RKO (cell line): ENCODE data around the gene QRFP.

Experiments used
- DNase-seq: peaks from one replicate; pipeline ENCODE4 v3.0.0-alpha.2; 2016; ENCODE audit warnings: low spot score

The QRFP gene

DNA sequence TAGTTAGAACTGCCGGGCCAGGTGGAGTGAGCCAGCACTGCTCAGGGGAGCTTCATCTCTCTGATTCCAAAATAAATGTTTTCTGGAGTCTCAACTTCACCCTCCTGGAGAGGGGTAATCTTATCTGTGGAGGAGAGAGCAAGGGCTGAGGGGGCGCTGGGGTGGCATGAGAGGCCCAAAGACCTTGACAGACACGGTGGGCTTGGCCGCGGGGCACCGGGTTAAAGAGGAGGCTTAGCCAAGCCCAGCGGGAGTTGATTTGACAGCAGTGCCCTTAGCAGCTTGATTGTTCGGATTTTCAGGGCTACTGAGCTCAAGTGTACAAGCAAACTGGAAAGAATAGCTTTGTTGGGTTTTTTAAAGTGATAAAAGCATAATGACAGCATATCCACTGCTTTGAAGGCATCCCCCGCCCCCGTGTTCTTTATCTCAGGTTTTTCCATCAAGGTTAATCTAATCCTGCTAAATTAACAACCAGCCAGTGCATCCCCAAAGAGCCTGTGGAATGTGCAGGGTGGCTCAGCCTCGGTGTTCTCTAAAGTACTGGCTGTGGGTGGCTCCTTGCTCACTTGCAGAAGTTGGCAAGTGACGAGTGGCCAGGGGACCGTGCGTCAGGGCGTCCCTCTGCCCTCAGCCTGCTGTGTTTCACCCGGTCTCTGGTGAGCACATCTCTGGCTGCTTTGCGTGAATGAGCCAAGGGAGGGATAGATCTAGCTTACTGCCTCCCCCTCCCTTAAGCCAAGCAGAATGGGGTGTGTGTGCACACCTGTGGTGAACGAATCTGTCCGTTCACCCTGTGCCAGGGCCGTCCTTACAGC is 5.5 kb downstream of the QRFP start:
- no peak for DNase-seq

DNA sequence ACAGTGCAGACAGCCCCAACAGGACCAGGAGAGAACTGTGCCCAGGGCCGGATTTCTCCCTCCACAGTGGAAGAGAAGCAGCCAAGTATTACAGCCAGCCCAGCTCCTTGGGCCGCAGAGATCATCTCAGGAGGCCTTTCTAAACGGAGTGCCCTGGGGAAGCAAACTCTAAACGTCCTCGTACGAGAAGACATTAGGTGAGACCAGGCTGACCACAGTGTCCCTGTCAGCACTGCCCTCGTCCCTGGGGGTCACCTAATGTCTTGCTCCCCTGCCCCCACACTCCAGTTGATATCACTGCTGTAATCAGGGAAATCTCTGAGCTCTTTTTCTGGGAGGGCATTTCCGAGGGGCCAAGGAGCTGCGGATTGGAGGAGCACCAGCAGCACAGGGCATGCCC is 6.5 kb downstream of the QRFP start:
- no peak for DNase-seq

DNA sequence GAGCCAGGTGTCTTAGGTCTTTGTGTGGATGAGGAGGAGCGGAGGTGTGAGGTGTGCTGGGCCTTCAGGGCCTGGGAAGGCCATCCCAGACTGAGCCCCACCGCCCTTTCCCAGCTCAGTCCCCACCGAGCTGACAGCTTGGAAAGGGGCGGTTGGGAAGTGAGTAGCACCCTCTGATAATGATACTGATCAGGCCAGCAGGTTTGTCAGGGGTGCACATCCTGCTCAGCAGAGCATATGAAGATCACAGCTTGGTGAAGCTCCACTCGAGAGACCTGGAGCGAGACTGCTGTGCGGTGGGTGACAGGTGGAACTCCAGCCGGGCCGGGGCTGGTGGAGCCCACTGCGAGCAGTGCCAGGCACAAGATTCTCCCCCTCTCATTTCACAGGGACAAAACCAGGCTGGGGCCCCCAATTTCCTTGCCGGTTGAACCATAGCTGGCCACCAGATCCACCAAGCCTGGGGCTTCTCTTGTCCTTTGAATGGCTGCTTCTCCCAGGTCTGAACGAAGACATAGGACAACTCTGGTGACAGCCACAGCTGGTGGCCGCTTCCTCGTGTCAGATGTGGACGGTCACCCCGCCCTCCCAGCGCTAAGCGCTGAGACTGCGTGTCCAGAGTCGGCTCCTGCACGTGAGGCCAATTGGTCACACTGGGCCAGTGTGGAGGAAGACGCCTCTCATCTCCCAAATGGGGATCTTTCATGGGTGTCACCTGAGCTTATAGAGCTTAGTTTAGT is 8.3 kb downstream of the QRFP start:
- DNase-seq: no peak

DNA sequence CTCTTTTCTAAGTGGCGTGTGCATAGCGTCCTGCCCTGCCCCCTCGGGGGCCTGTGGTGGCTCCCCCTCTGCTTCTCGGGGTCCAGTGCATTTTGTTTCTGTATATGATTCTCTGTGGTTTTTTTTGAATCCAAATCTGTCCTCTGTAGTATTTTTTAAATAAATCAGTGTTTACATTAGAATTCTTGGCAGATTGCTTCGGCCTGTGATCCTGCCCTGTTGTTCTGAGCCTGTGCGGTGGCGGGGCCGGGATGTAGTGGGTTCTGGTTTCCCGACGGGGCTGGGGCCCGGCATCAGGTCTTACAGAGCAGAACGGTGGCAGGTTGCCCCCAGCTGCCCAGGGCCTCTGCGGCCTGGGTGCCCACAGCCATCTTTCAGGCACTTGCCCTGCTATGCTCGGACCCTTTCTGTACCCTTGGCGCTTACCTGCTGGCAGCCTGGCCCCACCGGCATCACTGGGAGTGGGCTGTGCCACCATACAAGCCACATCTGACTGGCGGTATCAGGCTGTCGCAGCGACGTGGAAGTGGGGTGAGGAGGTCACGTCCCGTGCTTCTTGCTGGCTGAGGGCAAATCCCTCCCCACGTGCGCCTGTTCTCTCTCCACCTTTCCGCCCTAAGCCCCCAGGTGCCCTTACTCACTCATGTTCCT is 9.0 kb downstream of the QRFP start:
- no peak for DNase-seq

DNA sequence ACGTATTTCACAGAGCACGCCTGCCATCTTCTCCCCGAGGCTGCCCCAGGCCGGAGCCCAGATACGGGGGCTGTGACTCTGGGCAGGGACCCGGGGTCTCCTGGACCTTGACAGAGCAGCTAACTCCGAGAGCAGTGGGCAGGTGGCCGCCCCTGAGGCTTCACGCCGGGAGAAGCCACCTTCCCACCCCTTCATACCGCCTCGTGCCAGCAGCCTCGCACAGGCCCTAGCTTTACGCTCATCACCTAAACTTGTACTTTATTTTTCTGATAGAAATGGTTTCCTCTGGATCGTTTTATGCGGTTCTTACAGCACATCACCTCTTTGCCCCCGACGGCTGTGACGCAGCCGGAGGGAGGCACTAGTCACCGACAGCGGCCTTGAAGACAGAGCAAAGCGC is 9.6 kb downstream of the QRFP start:
- DNase-seq: no peak

DNA sequence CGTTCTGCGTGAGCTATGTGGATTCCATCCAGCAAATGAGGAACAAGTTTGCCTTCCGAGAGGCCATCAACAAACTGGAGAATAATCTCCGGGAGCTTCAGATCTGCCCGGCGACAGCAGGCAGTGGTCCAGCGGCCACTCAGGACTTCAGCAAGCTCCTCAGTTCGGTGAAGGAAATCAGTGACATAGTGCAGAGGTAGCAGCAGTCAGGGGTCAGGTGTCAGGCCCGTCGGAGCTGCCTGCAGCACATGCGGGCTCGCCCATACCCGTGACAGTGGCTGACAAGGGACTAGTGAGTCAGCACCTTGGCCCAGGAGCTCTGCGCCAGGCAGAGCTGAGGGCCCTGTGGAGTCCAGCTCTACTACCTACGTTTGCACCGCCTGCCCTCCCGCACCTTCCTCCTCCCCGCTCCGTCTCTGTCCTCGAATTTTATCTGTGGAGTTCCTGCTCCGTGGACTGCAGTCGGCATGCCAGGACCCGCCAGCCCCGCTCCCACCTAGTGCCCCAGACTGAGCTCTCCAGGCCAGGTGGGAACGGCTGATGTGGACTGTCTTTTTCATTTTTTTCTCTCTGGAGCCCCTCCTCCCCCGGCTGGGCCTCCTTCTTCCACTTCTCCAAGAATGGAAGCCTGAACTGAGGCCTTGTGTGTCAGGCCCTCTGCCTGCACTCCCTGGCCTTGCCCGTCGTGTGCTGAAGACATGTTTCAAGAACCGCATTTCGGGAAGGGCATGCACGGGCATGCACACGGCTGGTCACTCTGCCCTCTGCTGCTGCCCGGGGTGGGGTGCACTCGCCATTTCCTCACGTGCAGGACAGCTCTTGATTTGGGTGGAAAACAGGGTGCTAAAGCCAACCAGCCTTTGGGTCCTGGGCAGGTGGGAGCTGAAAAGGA is 10.9 kb downstream of the QRFP start:
- DNase-seq: no peak

DNA sequence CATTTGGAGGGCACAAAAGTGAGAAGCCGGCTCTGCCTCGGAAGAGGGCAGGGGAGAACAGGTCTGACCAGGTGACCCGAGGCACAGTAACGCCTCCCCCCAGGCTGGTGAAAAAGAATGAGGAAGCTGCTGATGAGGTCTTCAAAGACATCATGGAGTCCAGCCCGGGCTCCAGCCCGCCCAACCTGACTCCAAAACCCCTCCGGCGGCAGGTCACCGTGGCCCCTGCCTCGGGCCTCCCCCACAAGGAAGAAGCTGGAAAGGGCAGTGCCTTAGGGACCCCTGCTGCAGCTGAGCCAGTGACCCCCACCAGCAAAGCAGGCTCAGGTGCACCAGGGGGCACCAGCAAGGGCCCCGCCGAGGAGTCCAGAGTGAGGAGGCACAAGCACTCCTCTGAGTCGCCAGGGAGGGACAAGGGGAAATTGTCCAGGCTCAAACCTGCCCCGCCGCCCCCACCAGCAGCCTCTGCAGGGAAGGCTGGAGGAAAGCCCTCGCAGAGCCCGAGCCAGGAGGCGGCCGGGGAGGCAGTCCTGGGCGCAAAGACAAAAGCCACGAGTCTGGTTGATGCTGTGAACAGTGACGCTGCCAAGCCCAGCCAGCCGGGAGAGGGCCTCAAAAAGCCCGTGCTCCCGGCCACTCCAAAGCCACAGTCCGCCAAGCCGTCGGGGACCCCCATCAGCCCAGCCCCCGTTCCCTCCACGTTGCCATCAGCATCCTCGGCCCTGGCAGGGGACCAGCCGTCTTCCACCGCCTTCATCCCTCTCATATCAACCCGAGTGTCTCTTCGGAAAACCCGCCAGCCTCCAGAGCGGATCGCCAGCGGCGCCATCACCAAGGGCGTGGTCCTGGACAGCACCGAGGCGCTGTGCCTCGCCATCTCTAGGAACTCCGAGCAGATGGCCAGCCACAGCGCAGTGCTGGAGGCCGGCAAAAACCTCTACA is 11.8 kb downstream of the QRFP start:
- DNase-seq: no peak

DNA sequence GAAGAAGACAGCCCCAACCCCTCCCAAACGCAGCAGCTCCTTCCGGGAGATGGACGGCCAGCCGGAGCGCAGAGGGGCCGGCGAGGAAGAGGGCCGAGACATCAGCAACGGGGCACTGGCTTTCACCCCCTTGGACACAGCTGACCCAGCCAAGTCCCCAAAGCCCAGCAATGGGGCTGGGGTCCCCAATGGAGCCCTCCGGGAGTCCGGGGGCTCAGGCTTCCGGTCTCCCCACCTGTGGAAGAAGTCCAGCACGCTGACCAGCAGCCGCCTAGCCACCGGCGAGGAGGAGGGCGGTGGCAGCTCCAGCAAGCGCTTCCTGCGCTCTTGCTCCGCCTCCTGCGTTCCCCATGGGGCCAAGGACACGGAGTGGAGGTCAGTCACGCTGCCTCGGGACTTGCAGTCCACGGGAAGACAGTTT is 12.5 kb downstream of the QRFP start:
- no peak for DNase-seq

DNA sequence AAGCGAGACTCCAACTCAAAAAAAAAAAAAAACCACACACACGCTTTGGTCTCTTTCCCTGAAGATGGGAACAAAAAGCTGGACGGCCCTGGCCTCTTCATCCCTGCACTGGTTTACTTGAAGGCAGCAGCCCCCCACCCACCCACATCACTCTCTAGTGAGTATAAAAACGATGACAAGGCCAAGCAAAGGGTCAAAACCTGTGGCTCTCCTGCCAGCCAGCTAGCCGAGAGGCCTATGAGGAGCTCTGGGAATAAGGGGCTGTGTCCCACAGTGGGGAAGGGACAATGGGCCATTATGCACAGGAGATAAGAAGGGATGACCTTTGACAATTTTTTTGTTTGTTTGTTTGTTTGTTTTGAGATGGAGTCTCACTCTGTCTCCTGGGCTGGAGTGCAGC is 13.1 kb downstream of the QRFP start:
- DNase-seq: no peak

DNA sequence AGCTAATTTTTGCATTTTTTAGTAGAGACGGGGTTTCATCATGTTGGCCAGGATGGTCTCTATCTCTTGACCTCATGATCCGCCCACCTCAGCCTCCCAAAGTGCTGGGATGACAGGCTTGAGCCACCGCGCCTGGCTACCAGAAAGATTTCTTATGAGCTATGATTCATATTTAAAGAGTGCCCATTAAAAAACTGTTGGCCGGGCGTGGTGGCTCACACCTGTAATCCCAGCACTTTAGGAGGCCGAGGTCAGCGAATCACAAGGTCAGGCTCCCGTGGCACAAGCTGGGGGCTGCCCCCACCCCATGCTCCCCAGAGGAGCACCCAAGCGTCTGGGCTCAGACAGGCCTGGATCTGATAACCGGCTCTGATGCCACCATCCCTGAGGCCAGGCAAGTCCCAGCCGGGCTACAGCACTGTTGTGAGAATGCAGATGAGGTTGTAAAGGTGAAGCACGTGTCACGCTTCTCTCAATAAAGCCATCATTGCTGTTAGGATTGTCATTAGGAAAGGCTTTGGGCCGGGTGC is 13.9 kb downstream of the QRFP start:
- DNase-seq: no peak

DNA sequence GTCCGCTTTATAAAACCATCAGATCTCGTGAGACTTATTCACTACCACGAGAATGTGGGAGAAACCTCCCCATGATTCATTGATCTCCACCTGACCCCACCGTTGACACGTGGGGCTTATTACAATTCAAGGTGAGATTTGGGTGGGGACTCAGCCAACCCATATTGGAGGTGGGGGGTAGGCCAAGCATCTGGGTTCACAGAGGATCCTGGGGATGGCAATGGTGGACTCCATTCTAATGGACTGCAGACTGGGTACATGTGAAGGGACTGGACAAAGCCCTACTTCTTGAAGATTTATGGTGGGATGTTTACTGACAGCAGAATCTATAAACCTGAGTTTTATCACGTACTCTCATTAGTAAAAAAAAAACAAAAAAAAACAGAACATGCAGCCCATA is 15.1 kb downstream of the QRFP start:
- DNase-seq: no peak

DNA sequence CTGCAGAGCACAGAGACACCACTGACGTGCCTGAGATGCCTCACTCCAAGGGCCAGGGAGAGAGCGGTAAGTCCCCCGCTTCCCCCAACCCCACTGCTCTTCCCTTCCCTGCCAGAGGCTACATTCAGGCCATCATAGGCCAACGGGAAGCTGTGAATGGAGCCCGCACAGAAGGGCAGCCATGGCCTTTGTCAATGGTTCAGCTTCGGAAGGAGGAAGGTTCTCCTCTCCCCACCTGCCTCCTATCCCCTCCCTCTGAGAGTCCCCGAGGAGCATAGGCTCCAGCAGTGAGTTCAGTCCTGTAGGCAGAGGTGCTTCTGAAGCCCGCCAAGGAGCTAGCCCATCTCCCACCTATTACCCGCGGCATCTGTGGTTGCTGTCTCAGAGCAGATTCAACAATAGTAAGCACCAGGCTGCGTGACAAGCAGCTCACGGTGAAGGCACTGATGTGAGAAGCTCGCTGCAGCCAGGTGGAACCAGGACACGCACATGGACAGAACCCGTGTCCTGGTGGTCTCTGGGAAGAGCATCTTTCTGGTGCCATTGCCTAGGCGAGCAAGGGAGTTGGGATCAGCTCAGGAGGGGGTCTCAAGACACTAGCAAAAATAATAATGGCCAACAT is 15.9 kb downstream of the QRFP start:
- no peak for DNase-seq

DNA sequence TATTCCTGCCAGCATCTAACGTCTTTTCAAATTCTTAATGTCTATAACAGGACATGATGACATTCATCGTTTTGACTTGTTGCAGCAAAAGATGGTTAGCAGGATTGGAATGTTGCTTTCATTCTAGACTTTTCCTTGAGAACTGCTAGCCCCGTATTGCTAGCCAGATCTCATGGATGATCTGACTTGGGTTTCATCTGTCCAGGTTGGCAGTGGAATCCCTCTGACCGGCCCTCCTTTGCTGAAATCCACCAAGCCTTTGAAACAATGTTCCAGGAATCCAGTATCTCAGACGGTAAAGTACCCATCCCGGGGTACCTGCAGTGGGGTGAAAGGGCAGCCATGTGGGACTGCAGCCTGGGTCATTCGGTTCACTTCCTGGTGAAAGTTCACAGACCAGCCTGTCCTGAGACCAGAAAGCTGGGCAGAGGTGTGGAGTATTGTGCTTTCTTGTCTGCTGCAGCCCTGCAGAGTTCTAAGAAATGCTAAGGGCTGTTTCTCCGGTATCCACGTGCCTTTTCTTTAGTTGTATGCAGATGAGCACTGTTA is 16.7 kb downstream of the QRFP start:
- no peak for DNase-seq

DNA sequence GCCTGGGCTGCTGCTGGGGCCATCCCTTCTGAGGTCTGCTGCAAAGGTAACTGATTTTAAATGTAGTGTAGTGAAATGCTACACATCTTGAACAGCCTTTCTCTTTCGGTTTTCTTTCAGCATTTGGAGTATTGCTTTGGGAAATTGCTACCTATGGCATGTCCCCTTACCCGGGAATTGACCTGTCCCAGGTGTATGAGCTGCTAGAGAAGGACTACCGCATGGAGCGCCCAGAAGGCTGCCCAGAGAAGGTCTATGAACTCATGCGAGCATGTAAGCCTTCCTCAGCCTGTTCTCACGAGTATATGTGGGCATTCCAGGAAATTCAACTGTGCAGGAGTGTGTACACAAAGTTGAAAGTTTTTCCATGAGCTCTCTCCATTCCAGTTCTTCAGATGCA is 18.3 kb downstream of the QRFP start:
- DNase-seq: no peak

DNA sequence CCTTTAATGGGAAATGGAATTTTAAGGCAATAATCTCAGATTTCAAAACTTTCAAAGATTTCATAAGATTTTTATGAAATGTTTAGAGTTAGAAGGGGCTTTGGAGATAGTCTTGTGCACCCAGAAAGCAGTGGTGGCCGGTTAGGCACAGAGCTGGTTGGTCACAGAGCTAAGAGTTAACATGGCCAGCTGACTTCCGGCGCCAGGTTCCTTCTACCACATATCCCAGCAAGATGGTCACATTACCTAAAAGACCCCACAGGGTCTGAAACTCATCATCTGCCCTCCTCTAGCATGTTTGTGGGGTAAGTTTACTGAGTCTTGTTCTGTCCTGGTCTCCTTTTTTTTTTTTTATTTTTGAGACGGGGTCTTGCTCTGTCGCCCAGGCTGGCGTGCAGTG is 19.3 kb downstream of the QRFP start:
- DNase-seq: no peak

DNA sequence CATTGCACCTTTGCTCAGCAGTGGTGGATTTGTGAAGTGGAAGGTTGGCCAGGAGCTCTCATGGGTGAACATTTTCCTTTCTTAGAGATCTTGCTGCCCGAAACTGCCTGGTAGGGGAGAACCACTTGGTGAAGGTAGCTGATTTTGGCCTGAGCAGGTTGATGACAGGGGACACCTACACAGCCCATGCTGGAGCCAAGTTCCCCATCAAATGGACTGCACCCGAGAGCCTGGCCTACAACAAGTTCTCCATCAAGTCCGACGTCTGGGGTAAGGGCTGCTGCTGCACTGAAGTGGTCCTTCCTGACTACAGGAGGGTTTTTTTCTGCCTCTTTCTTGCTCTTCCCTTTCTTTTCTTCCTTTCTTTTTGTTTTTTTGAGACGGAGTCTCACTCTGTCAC is 21.8 kb downstream of the QRFP start:
- no peak for DNase-seq

DNA sequence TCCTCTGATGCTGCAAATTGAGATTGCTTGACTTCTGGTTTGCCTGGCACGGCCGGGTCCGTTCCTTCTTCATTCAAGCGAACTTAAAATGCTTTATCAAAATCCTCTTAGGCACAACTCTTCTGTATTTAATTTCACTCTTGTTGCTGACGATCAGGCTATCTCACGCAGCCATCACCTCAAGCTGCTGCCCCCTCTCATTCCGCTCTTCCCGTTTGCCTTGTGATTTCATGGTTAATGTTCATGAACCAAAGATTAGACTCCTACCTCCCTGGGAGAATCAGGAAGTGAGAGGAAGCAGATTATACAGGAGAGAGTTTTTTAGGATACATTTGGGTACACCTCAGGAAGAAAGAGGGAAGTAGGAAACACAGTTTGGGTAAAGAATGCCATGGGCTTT is 22.6 kb downstream of the QRFP start:
- DNase-seq: no peak

DNA sequence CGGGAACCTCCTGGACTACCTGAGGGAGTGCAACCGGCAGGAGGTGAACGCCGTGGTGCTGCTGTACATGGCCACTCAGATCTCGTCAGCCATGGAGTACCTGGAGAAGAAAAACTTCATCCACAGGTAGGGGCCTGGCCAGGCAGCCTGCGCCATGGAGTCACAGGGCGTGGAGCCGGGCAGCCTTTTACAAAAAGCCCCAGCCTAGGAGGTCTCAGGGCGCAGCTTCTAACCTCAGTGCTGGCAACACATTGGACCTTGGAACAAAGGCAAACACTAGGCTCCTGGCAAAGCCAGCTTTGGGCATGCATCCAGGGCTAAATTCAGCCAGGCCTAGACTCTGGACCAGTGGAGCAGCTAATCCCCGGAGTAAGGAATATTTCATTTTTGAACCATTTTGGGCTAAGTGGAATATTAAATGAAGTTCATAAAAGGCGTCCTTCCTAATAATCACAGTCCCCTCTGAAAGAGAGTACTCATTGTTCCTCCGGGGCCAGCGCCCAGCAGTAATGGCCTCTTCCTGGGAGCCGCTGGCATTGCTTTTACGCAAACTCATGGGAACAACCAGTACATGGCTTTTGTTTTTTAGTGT is 23.6 kb downstream of the QRFP start:
- no peak for DNase-seq

DNA sequence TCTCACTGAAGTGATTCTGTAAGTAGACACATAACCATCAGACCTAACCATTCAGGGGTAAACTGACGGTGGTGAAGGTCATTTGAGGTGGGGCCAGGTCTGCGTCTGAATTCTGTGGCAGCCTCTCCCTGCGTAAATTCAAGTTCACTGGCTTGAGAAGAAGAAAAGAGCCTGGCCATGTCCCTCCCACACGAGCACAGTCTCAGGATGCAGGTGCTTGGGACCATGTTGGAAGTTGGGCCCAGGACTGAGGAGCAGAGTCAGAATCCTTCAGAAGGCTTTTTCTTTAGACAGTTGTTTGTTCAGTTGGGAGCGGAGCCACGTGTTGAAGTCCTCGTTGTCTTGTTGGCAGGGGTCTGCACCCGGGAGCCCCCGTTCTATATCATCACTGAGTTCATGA is 24.1 kb downstream of the QRFP start:
- DNase-seq: no peak

DNA sequence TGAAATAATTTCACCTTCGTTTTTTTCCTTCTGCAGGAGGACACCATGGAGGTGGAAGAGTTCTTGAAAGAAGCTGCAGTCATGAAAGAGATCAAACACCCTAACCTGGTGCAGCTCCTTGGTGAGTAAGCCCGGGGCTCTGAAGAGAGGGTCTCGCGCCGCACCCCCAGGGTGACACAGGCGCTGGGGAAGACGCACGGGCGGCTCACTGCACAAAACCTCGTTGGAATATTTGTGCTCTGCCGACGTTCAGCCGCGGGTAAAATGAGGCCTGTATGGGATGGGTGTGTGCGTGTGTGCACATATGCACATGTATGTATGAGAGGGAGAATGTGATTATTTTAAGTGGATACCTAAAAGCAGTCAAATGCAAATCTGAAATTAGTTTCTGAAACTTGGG is 24.5 kb downstream of the QRFP start:
- no peak for DNase-seq
